Measurements from ENCODE around the gene PATJ. TPM values are rescaled to one million over a fixed set of nuclear protein-coding genes. Genes with fewer than 3 reads are reported as not detected.
A peak's percentile ranks its signal among the peaks of the same experiment; 100 is the strongest.

PATJ gene
- total RNA-seq, 1 donor from 2014 or later: 31.2 TPM

DNA sequence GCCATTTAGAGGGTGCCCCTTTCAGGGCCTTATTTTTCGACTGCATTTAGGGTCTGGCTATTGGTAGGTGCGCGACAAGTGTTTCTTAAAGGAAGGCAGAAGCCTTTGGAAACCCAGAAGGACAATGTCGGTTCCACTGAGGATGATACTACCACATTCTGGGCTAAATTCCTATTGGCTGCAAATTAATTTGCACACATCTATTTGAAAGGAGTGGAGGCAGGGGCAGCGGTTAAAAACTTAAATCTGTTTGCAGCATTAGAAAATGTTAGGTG lies 1.1 kb downstream of the PATJ start:
- CTCF ChIA-PET: no interaction called here
- POLR2A ChIA-PET: interaction anchor here (0.6 kb wide), 1 partner anchor 10 kb away, joined by 4 read pairs; no protein-coding TSS in a partner anchor
- Mint-ChIP-seq H3K4me1 (peaks cover 11% of the 10 kb centered on the region), H3K27ac (no peak overlapping the region), H3K9me3 (no peaks in the 10 kb centered on the region), H3K27me3 (no peaks in the 10 kb centered on the region), H3K4me3 (peak overlapping the region; percentile 73), H3K36me3 (ENCODE audit: low read depth) (peaks cover 2% of the 10 kb centered on the region)
- TF ChIP-seq, protein P1, sequence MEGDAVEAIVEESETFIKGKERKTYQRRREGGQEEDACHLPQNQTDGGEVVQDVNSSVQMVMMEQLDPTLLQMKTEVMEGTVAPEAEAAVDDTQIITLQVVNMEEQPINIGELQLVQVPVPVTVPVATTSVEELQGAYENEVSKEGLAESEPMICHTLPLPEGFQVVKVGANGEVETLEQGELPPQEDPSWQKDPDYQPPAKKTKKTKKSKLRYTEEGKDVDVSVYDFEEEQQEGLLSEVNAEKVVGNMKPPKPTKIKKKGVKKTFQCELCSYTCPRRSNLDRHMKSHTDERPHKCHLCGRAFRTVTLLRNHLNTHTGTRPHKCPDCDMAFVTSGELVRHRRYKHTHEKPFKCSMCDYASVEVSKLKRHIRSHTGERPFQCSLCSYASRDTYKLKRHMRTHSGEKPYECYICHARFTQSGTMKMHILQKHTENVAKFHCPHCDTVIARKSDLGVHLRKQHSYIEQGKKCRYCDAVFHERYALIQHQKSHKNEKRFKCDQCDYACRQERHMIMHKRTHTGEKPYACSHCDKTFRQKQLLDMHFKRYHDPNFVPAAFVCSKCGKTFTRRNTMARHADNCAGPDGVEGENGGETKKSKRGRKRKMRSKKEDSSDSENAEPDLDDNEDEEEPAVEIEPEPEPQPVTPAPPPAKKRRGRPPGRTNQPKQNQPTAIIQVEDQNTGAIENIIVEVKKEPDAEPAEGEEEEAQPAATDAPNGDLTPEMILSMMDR (IDR thresholded peaks at IDR 0.05): no peak
- DNase-seq (no peak), ATAC-seq (ENCODE audit: low read depth) (no peak)
- intact Hi-C loops (cut with micrococcal nuclease): loop anchor here (5.0 kb wide), 1 partner anchor 666 kb away; no protein-coding TSS in a partner anchor

DNA sequence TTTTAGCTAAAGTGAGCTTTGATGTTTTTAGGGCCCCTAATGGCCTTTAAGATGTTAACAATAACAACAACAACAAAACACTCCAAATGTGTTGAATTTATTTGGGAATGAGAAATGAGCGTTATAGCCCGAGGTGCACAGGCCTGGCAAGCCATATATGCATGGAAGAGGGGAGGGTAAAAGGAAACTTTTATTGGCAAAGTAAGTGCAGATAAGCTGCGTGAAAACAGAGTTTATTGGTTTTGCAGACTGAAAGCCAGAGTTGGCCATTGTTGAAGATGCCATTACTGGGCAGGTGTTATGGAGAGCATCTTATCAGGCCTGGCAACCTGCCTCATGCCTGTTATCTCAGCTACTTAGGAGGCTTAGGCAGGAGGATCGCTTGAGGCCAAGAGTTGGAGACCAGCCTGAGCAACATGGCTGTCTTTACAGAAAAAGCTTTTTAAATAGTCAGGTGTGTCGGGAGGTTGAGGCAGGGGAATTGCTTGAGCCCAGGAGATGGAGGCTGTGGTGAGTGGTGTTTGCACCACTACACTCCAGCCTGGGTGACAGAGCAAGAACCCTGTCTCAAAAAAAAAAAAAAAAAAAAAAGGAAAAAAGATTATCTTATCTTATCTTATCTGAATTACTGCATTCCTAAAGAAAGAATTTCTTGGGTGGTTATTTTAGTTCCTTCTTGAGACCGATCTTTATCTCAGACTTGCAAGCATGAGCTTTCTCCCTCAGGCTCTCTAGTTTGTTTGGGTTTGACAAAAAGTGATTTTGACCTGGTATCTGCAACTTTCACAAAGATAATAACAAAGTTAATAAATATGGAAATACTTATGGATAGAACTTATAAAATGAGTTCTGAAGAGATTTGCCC lies 1.7 kb downstream of the PATJ start:
- intact Hi-C loops (cut with micrococcal nuclease): loop anchor here (5.0 kb wide), 1 partner anchor 667 kb away; no protein-coding TSS in a partner anchor
- no peaks in the 10 kb centered on the region for H3K9me3 Mint-ChIP-seq
- peaks cover 11% of the 10 kb centered on the region for H3K4me1 Mint-ChIP-seq

DNA sequence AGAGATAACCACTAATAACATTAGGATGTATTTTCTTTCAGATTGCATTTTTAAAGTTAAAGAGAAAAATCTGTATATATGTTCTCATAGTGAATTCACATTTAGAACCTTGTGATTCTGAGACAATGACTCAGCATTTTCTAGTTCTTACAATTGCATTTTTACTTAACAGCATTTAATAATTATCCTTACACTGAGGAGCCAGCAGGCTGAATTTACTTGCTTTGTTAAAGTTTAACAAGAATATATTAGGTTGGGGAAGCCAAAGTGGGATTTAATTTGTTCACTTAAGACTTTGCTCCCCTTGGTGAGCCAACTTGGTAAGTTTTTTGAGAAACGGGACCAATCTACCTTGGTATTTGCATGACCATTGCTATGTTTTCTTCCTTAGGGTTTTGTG lies 4.5 kb downstream of the PATJ start:
- H3K4me1 Mint-ChIP-seq: peaks cover 6% of the 10 kb centered on the region
- ATAC-seq (ENCODE audit: low read depth) (no peak), DNase-seq (no peak)
- no peaks in the 10 kb centered on the region for H3K9me3 Mint-ChIP-seq
- TF ChIP-seq, protein P1 (IDR thresholded peaks at IDR 0.05): no peak
- H3K27me3 Mint-ChIP-seq: no peaks in the 10 kb centered on the region
- H3K36me3 Mint-ChIP-seq (ENCODE audit: low read depth): peaks cover 2% of the 10 kb centered on the region
- no peak overlapping the region for H3K4me3 Mint-ChIP-seq
- intact Hi-C loops (cut with micrococcal nuclease): no loop called here
- H3K27ac Mint-ChIP-seq: no peak overlapping the region
- ChIA-PET CTCF (no interaction called here), POLR2A (no interaction called here)

More for the DNA sequence above, 1.7 kb downstream of the PATJ start:
- Mint-ChIP-seq H3K27me3 (no peaks in the 10 kb centered on the region), H3K4me3 (peak overlapping the region; percentile 73), H3K36me3 (ENCODE audit: low read depth) (peaks cover 2% of the 10 kb centered on the region), H3K27ac (peak overlapping the region; percentile 22)
- no peak for ATAC-seq (ENCODE audit: low read depth)
- no peak for DNase-seq
- TF ChIP-seq, protein P1 (IDR thresholded peaks at IDR 0.05): no peak
- ChIA-PET POLR2A (interaction anchor here (0.6 kb wide), 1 partner anchor 11 kb away, joined by 4 read pairs; no protein-coding TSS in a partner anchor), CTCF (no interaction called here)

DNA sequence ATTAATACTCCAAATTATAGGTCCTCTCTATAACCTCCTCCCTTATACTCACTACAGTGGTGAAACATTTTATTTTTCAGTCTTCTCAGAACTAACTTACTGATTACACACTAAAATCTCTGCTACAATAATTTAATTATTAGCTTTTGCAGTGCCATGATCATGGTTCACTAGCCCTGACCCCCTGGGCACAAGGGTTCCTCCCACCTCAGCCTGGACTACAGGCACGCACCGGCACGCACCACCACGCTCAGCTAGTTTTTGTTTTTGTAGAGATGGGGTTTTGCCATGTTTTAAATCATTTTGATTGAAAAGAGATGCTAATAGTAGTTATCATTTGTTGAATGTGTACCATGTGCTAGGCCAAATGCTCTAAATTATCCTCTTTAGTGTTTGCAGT lies 6.3 kb downstream of the PATJ start:
- no peaks in the 10 kb centered on the region for H3K36me3 Mint-ChIP-seq (ENCODE audit: low read depth)
- H3K9me3 Mint-ChIP-seq: no peaks in the 10 kb centered on the region
- peaks cover 3% of the 10 kb centered on the region for H3K4me1 Mint-ChIP-seq
- ChIA-PET CTCF (interaction anchor here (0.9 kb wide), 1 partner anchor 1044 kb away, joined by 3 read pairs; no protein-coding TSS in a partner anchor), POLR2A (no interaction called here)
- H3K4me3 Mint-ChIP-seq: no peak overlapping the region
- DNase-seq (no peak), ATAC-seq (ENCODE audit: low read depth) (no peak)
- no peak overlapping the region for H3K27ac Mint-ChIP-seq
- no peaks in the 10 kb centered on the region for H3K27me3 Mint-ChIP-seq
- intact Hi-C loops (cut with micrococcal nuclease): no loop called here
- TF ChIP-seq, protein P1 (IDR thresholded peaks at IDR 0.05): no peak

DNA sequence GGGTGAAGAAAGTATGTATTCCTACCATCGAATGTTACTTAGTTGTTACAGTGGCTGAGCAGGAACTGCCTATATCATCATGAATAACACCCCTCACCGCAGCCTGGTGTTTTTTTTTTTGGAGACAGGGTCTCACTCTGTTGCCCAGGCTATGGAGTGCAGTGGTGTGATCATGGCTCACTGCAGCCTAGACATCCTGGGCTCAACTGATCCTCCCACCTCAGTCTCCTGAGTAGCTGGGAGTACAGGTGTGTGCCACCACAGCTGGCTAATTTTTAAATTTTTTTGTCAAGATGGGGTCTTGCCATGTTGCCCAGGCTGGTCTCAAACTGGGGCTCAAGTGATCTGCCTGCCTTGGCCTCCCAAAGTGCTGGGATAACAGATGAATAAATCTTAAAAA lies 7.3 kb downstream of the PATJ start:
- TF ChIP-seq, protein P1 (IDR thresholded peaks at IDR 0.05): no peak
- Mint-ChIP-seq H3K27ac (no peak overlapping the region), H3K4me1 (peaks cover 2% of the 10 kb centered on the region), H3K36me3 (ENCODE audit: low read depth) (no peaks in the 10 kb centered on the region), H3K27me3 (no peaks in the 10 kb centered on the region), H3K9me3 (no peaks in the 10 kb centered on the region), H3K4me3 (no peak overlapping the region)
- ChIA-PET POLR2A (interaction anchor here (0.6 kb wide), 1 partner anchor 21 kb away, joined by 4 read pairs; no protein-coding TSS in a partner anchor), CTCF (no interaction called here)
- DNase-seq (no peak), ATAC-seq (ENCODE audit: low read depth) (no peak)
- intact Hi-C loops (cut with micrococcal nuclease): no loop called here
